HepG2 (cell line): ENCODE data around the gene ENPP1. TPM values are rescaled to one million over a fixed set of nuclear protein-coding genes. Genes with fewer than 3 reads are reported as not detected.

Experiments used
- ATAC-seq: fragments of 200-7000 bp; cut with Tn5 transposase; 3 replicates; pipeline ENCODE4 v1.9.1; 2020; ENCODE audit warnings: mild to moderate bottlenecking, moderate library complexity
- BruUV-seq: library from RNA; stranded (reverse); fragments of 400-500 nt; replicated peaks from 2 replicates; lab custom pipeline; 2021; lab: Mats Ljungman, UMichigan
- CTCF ChIA-PET: fragments of 300-600 bp; formaldehyde crosslinking; extraction: SDS; loops from one replicate; lab custom pipeline; 2021; ENCODE audit warnings: low total read pairs, inconsistent platforms, low intra/inter-chr PET ratio; lab: Yijun Ruan, JAX
- POLR2A ChIA-PET: fragments of 350-600 bp; sonication (Branson Sonifier 250); formaldehyde crosslinking; loops from one replicate; lab custom pipeline; 2020; ENCODE audit warnings: antibody characterized with exemption, inconsistent platforms; lab: Yijun Ruan, JAX
- DNase-seq: peaks from one replicate; pipeline ENCODE4 v3.0.0-alpha.2; 2015; ENCODE audit warnings: low spot score
- FAIRE-seq: peaks from 3 replicates; lab custom pipeline; 2011; peaks lifted over from hg19 to GRCh38; lab: Jason Lieb, UNC
- H2AFZ ChIP-seq: one replicate; pipeline ENCODE4 v1.6.1; 2011; ENCODE audit warnings: low read length, inconsistent platforms
- H3K27ac ChIP-seq: fragments of 300-600 bp; 3 replicates; pipeline ENCODE4 v1.8.0; 2011; ENCODE audit warnings: mixed run types, mild to moderate bottlenecking, mixed read lengths, low read length, inconsistent platforms; ENCODE audit not compliant: insufficient read depth; ENCODE audit errors: extremely low read length
- H3K27me3 ChIP-seq, 2 experiments: fragments of 200-600 bp in 1 of 2; 2 replicates in 1 of 2; 3 replicates in 1 of 2; pipeline versions ENCODE4 v1.6.0 to v1.8.0; 2011; ENCODE audit warnings: low read length in 2 of 2, mild to moderate bottlenecking in 2 of 2, moderate library complexity in 2 of 2, inconsistent platforms in 1 of 2; ENCODE audit not compliant: insufficient read depth in 2 of 2, control insufficient read depth in 1 of 2
- H3K36me3 ChIP-seq, 2 experiments: fragments of 200-600 bp in 1 of 2; replicated peaks in 1 of 2; 2 replicates in 1 of 2; 3 replicates in 1 of 2; pipeline versions ENCODE4 v1.5.1 to v1.8.0; 2011; ENCODE audit warnings: low read length in 2 of 2, inconsistent platforms in 1 of 2; ENCODE audit not compliant: insufficient read depth in 2 of 2, control insufficient read depth in 1 of 2
- H3K4me1 ChIP-seq: 2 replicates; pipeline ENCODE4 v1.5.1; 2012; ENCODE audit warnings: low read length, inconsistent platforms; ENCODE audit not compliant: insufficient read depth
- H3K4me2 ChIP-seq: 2 replicates; pipeline ENCODE4 v1.6.0; 2011; ENCODE audit warnings: low read depth, low read length, inconsistent platforms
- H3K4me3 ChIP-seq, 3 experiments: fragments of 200-600 bp in 1 of 3; sonication (generic), shearing (Covaris generic) in 1 of 3; replicated peaks in 1 of 3; 2 replicates each; pipeline ENCODE4 v1.5.1; 2011 to 2016; ENCODE audit warnings: low read length in 3 of 3, inconsistent platforms in 2 of 3, low read depth in 2 of 3, mild to moderate bottlenecking in 2 of 3, control low read depth in 1 of 3, mixed read lengths in 1 of 3; ENCODE audit not compliant: insufficient read depth in 1 of 3
- H3K79me2 ChIP-seq: one replicate; pipeline ENCODE4 v1.6.1; 2011; ENCODE audit warnings: low read length, inconsistent platforms; ENCODE audit not compliant: insufficient read depth
- H3K9ac ChIP-seq: 2 replicates; pipeline ENCODE4 v1.6.0; 2011; ENCODE audit warnings: mild to moderate bottlenecking, low read depth, low read length, inconsistent platforms; ENCODE audit not compliant: insufficient read depth
- H3K9me3 ChIP-seq: 2 replicates; pipeline ENCODE4 v1.5.1; 2012; ENCODE audit warnings: mild to moderate bottlenecking, low read length
- H4K20me1 ChIP-seq: 2 replicates; pipeline ENCODE4 v1.6.0; 2011; ENCODE audit warnings: inconsistent platforms, mild to moderate bottlenecking, low read length, moderate library complexity; ENCODE audit not compliant: insufficient read depth
- AGO2 ChIP-seq: fragments of 200-400 bp; formaldehyde crosslinking; optimal IDR thresholded peaks from 2 replicates; pipeline ENCODE3; 2017; ENCODE audit warnings: mild to moderate bottlenecking, low read depth, low read length, moderate library complexity
- ARID5B ChIP-seq: IDR thresholded peaks from 2 replicates; pipeline ENCODE4 v1.4.0; 2020; ENCODE audit warnings: mild to moderate bottlenecking, missing genetic modification reagents
- DMAP1 ChIP-seq: IDR thresholded peaks from 2 replicates; pipeline ENCODE4 v1.6.1; 2016
- NR1H2 ChIP-seq: sonication (generic); formaldehyde crosslinking; IDR thresholded peaks from 2 replicates; pipeline ENCODE4 v1.8.1; 2022; ENCODE audit warnings: low read depth, missing genetic modification reagents, borderline replicate concordance
- NR2F2 ChIP-seq: IDR thresholded peaks from 2 replicates; pipeline ENCODE4 v1.6.1; 2012; ENCODE audit warnings: low read depth, inconsistent platforms, borderline replicate concordance
- POLR2A ChIP-seq, 2 experiments: IDR thresholded peaks; 2 replicates each; pipeline ENCODE4 v1.6.1; 2011; ENCODE audit warnings: low read depth in 2 of 2, low read length in 2 of 2, mild to moderate bottlenecking in 1 of 2, moderate library complexity in 1 of 2; ENCODE audit not compliant: insufficient read depth in 1 of 2
- SNAPC2 ChIP-seq: sonication (generic); formaldehyde crosslinking; IDR thresholded peaks from 2 replicates; pipeline ENCODE4 v1.8.1; 2022; ENCODE audit warnings: mild to moderate bottlenecking, missing genetic modification reagents
- TARDBP ChIP-seq: sonication (generic); formaldehyde crosslinking; IDR thresholded peaks from 2 replicates; pipeline ENCODE4 v1.8.0; 2022; ENCODE audit warnings: mild to moderate bottlenecking, missing genetic modification reagents
- ZBTB25 ChIP-seq: IDR thresholded peaks from 2 replicates; pipeline ENCODE4 v1.6.1; 2018; ENCODE audit warnings: missing genetic modification reagents
- ZBTB3 ChIP-seq: sonication (generic); formaldehyde crosslinking; IDR thresholded peaks from 2 replicates; pipeline ENCODE4 v1.4.0; 2020; ENCODE audit warnings: low read depth, mild to moderate bottlenecking, moderate library complexity, missing genetic modification reagents, borderline replicate concordance
- ZNF703 ChIP-seq: sonication (generic); formaldehyde crosslinking; IDR thresholded peaks from 2 replicates; pipeline ENCODE4 v1.5.1; 2020; ENCODE audit warnings: missing genetic modification reagents, mild to moderate bottlenecking, moderate library complexity, borderline replicate concordance
- ZNF709 ChIP-seq: sonication (generic); formaldehyde crosslinking; IDR thresholded peaks from 2 replicates; pipeline ENCODE4 v1.5.0; 2020; ENCODE audit warnings: mild to moderate bottlenecking, missing genetic modification reagents
- WGBS: methylation state at CpG from one replicate; pipeline ENCODE4 v1.1.6; 2017; ENCODE audit warnings: low lambda C conversion rate; 5-methylcytosine and 5-hydroxymethylcytosine counted together
- in situ Hi-C: cut with HindIII; loops from 2 replicates; pipeline ENCODE4 v1.10.0; 2017; ENCODE audit warnings: low pct_unique_long_range_greater_than_20kb; ENCODE audit not compliant: extremely low pct_ligation_motif_present
- intact Hi-C: fragments of 100-400 bp; cut with micrococcal nuclease; formaldehyde crosslinking; loops from one replicate; pipeline ENCODE4 v1.10.0; 2022; ENCODE audit not compliant: unreplicated experiment
- polyA plus RNA-seq, 8 experiments: library from polyadenylated mRNA; depleted of rRNA in 3 of 8; stranded (reverse) in 7 of 8; unstranded in 1 of 8; fragments of >200 nt; fragmentation: Illumina TruSeq in 4 of 8; extraction: Trizol in 4 of 8; gene quantifications; 2 replicates each; pipeline versions ENCODE4 v1.2.1 to v1.2.3, GENCODE V29; 2011 to 2016; ENCODE audit warnings: low read depth in 4 of 8, missing spikeins in 1 of 8, mixed read lengths in 1 of 8; ENCODE audit not compliant: insufficient read depth in 1 of 8
- total RNA-seq, 5 experiments: library from RNA; depleted of rRNA; stranded (reverse); fragments of >200 nt; fragmentation: Illumina TruSeq; extraction: Trizol; gene quantifications; 2 replicates each; pipeline ENCODE4 v1.2.3, GENCODE V29; 2016; ENCODE audit warnings: low read depth in 1 of 5

Gene ENPP1
- total and polyA plus RNA-seq, 2 of the 13 experiments (the other 11 are each of a cell fraction or from before 2014, with no cell fraction given), result 56.5 to 160 TPM

- TF ChIP-seq ZBTB25 (CRISPR knock-in tag) (no peak), POLR2A (IDR thresholded peaks at IDR 0.05; ENCODE audit: insufficient read depth in 1 of 2, low read depth in 2 of 2, low read length in 2 of 2) (no peak), ZBTB3 (CRISPR knock-in tag) (no peak), TARDBP (CRISPR knock-in tag) (peak; percentile 39; the same call in 1 of the 2 replicates), NR2F2 (peak; percentile 80), ARID5B (peak; percentile 69), ZNF709 (CRISPR knock-in tag) (no peak), ZNF703 (no peak), DMAP1 (CRISPR knock-in tag) (no peak)
Measured at GRCh38 chr6:131936156-131936555, 128.3 kb downstream of the ENPP1 start (continued).

DNA sequence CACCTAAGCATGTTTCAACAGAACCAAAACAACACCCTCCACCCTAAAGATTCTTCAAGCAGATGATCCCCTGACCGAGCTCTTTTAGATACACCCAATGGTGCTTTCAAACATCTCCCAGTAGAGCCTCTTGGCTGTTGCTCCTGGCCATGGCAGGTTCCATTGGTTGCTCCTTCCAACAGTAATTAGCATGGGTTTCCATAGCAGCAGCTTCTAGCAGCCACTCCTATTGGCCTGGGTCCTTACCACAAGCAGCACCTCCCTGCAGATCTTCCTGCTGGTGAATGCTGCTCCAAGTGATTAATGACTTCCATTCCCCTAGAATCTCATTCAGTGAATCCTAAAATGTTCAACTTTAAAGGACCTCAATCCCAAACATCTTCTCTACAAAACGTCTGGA is 129.4 kb downstream of the ENPP1 start:
- TF ChIP-seq NR1H2 (CRISPR knock-in tag) (no peak), AGO2 (no peak), SNAPC2 (CRISPR knock-in tag) (0 out of 2 replicates have a peak, but pooled peaks have one; percentile 4)
- TF ChIP-seq, all 625 proteins: peak for 1
- intact Hi-C loops, result loop anchor here (5.0 to 10.0 kb wide), 2 partner anchors 85 to 578 kb away; partner anchors contain the start of gene STX7
- DNase-seq (no peak), ATAC-seq (no peak), FAIRE-seq (no peak)
- no peak overlapping the region for H2AFZ ChIP-seq
- POLR2A ChIA-PET, result interaction anchor here (1.1 to 6.3 kb wide), 5 partner anchors 12 to 44 kb away, joined by 4 to 217 read pairs (median 19); partner anchors contain the start of gene CCN2
- no peaks in the 10 kb centered on the region for H4K20me1 ChIP-seq
- peak overlapping the region in 1 of 3 experiments; percentile 7; a peak in 1 of 6 replicates for H3K4me3 ChIP-seq
- no peaks in the 10 kb centered on the region for H3K79me2 ChIP-seq
- H3K9me3 ChIP-seq, result no peaks in the 10 kb centered on the region
- CTCF ChIA-PET, result no interaction called here
- H3K4me2 ChIP-seq, result peak overlapping the region; percentile 52; the same call in 1 of the 2 replicates
- in situ Hi-C loops, result no loop called here
- no TSS peak for BruUV-seq
- H3K36me3 ChIP-seq, result no peaks in the 10 kb centered on the region
- peak overlapping the region; percentile 56 for H3K27ac ChIP-seq
- H3K27me3 ChIP-seq, result no peaks in the 10 kb centered on the region
- 45% methylated on average over 2 of the region's 2 CpGs for WGBS
- H3K4me1 ChIP-seq, result peaks cover 46% of the 10 kb centered on the region
- no peak overlapping the region for H3K9ac ChIP-seq
